ENCODE results near the gene GAL. TPM values are rescaled to one million over a fixed set of nuclear protein-coding genes. Genes with fewer than 3 reads are reported as not detected.

GAL gene
- total and polyA plus RNA-seq, 4 donors = 0.61 to 1.8 TPM; not detected in 2

DNA sequence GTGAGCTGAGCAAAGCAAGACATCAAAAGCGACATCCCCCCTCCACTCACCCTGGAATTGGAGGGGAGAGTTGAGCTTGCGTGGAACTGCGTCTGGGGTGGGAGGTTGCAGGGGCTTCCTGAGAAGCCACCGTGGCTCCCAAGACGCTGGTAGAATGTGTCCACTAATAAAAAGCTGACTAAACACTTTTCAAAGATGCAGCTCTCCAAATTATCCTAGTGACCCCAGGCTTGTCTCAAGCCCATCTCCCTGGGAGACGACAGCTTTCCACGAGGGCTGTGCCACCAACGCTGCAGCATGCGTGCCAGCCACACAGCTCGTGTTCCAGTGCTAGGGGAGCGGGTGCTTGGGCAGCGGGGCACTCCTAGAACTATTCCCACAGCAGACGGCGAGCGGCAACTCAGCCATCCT lies 6.3 kb upstream of the GAL start:
- DNase-seq (no peak), ATAC-seq (ENCODE audit: insufficient read depth, low FRiP score) (no peak)
- no peaks in the 10 kb centered on the region for H3K4me1 ChIP-seq (ENCODE audit: control insufficient read depth in 5 of 5, insufficient read depth in 5 of 5, low read length in 5 of 5)
- no peak overlapping the region for H3K27ac ChIP-seq (ENCODE audit: low read depth in 1 of 2, low read length in 1 of 2)
- TF ChIP-seq, protein P1, sequence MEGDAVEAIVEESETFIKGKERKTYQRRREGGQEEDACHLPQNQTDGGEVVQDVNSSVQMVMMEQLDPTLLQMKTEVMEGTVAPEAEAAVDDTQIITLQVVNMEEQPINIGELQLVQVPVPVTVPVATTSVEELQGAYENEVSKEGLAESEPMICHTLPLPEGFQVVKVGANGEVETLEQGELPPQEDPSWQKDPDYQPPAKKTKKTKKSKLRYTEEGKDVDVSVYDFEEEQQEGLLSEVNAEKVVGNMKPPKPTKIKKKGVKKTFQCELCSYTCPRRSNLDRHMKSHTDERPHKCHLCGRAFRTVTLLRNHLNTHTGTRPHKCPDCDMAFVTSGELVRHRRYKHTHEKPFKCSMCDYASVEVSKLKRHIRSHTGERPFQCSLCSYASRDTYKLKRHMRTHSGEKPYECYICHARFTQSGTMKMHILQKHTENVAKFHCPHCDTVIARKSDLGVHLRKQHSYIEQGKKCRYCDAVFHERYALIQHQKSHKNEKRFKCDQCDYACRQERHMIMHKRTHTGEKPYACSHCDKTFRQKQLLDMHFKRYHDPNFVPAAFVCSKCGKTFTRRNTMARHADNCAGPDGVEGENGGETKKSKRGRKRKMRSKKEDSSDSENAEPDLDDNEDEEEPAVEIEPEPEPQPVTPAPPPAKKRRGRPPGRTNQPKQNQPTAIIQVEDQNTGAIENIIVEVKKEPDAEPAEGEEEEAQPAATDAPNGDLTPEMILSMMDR (IDR thresholded peaks at IDR 0.05; ENCODE audit: control extremely low read depth, extremely low read depth) = no peak
- H3K9ac ChIP-seq (ENCODE audit: insufficient read depth in 1 of 2, low read length in 2 of 2) = no peak overlapping the region
- WGBS, 2 donors = 82 to 86% methylated on average over 15 of the region's 15 CpGs
- peaks cover 0 to 7% (median 0%) of the 10 kb centered on the region in 4 donors for H3K9me3 ChIP-seq (ENCODE audit: control insufficient read depth in 4 of 4, insufficient read depth in 3 of 4, low read length in 3 of 4)
- H3K27me3 ChIP-seq (ENCODE audit: control insufficient read depth in 3 of 3, insufficient read depth in 3 of 3, low read length in 2 of 3) = peaks cover 0 to 8% (median 6%) of the 10 kb centered on the region in 3 donors
- H3K4me3 ChIP-seq = no peak overlapping the region
- no peaks in the 10 kb centered on the region for H3K36me3 ChIP-seq (ENCODE audit: control insufficient read depth in 4 of 4, insufficient read depth in 4 of 4, low read length in 4 of 4)

- ATAC-seq (ENCODE audit: insufficient read depth, low FRiP score) (no peak), DNase-seq (no peak)
- no peaks in the 10 kb centered on the region for H3K36me3 ChIP-seq (ENCODE audit: control insufficient read depth in 4 of 4, insufficient read depth in 4 of 4, low read length in 4 of 4)
- H3K9ac ChIP-seq (ENCODE audit: insufficient read depth in 1 of 2, low read length in 2 of 2) = no peak overlapping the region
- peaks cover 0 to 28% (median 23%) of the 10 kb centered on the region in 3 donors for H3K27me3 ChIP-seq (ENCODE audit: control insufficient read depth in 3 of 3, insufficient read depth in 3 of 3, low read length in 2 of 3)
- H3K4me3 ChIP-seq = no peak overlapping the region
- 91 to 95% methylated on average over 17 of the region's 17 CpGs for WGBS, 2 donors
- no peak overlapping the region for H3K27ac ChIP-seq (ENCODE audit: low read depth in 1 of 2, low read length in 1 of 2)
- H3K4me1 ChIP-seq (ENCODE audit: control insufficient read depth in 5 of 5, insufficient read depth in 5 of 5, low read length in 5 of 5) = peaks cover 0 to 12% (median 0%) of the 10 kb centered on the region in 5 donors
- TF ChIP-seq, protein P1 (IDR thresholded peaks at IDR 0.05; ENCODE audit: control extremely low read depth, extremely low read depth) = no peak
- no peaks in the 10 kb centered on the region for H3K9me3 ChIP-seq (ENCODE audit: control insufficient read depth in 4 of 4, insufficient read depth in 3 of 4, low read length in 3 of 4)
Observed at GRCh38 chr11:68680541-68681231, 3.7 kb upstream of the GAL start.

DNA sequence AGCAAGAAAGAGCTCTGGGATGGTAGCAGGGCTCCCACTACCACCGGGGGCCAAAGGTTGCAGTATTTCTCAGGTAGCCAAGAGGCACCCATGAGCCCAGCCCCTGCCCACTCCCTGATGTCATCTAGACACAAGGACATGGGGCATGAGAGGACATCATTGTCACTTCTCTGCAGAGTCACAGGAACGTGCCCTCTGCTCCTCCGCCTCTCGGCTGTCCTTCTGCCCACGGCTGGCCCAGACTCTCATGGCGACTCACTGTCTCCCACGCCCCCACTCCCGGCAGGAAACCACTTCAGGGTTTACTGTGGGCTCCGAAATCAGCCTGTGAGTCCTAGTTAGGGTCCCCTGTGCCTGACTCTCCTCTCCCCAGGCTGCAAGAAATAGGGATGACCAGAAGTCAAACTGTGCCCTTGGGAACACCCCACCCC lies 1.8 kb upstream of the GAL start:
- H3K9ac ChIP-seq (ENCODE audit: insufficient read depth in 1 of 2, low read length in 2 of 2) = no peak overlapping the region
- H3K27ac ChIP-seq (ENCODE audit: low read depth in 1 of 2, low read length in 1 of 2) = no peak overlapping the region
- H3K9me3 ChIP-seq (ENCODE audit: control insufficient read depth in 4 of 4, insufficient read depth in 3 of 4, low read length in 3 of 4) = no peaks in the 10 kb centered on the region
- H3K36me3 ChIP-seq (ENCODE audit: control insufficient read depth in 4 of 4, insufficient read depth in 4 of 4, low read length in 4 of 4) = no peaks in the 10 kb centered on the region
- ATAC-seq (ENCODE audit: insufficient read depth, low FRiP score) (no peak), DNase-seq (no peak)
- 56 to 78% methylated on average over 9 of the region's 9 CpGs for WGBS, 2 donors
- no peak overlapping the region for H3K4me3 ChIP-seq
- H3K27me3 ChIP-seq (ENCODE audit: control insufficient read depth in 3 of 3, insufficient read depth in 3 of 3, low read length in 2 of 3) = peaks cover 0 to 41% (median 28%) of the 10 kb centered on the region in 3 donors
- TF ChIP-seq, protein P1 (IDR thresholded peaks at IDR 0.05; ENCODE audit: control extremely low read depth, extremely low read depth) = no peak
- peaks cover 0 to 21% (median 0%) of the 10 kb centered on the region in 5 donors for H3K4me1 ChIP-seq (ENCODE audit: control insufficient read depth in 5 of 5, insufficient read depth in 5 of 5, low read length in 5 of 5)

Data from lung (tissue), 12 donors.